Left ventricle myocardium inferior (tissue), 1 donor: ENCODE measurements around the gene KCND3. TPM values are rescaled to one million over a fixed set of nuclear protein-coding genes. Genes with fewer than 3 reads are reported as not detected.

Source experiments
- DNase-seq: peaks from one replicate; pipeline ENCODE4 v3.0.0-alpha.2; 2020
- H3K27ac ChIP-seq: fragments of 200-600 bp; replicated peaks from 2 replicates; pipeline ENCODE4 v1.8.0; 2021
- H3K27me3 ChIP-seq: fragments of 200-600 bp; 2 replicates; pipeline ENCODE4 v1.8.0; 2021; ENCODE audit warnings: low read depth
- H3K36me3 ChIP-seq: fragments of 200-600 bp; 2 replicates; pipeline ENCODE4 v1.8.0; 2021
- H3K4me1 ChIP-seq: fragments of 200-600 bp; 2 replicates; pipeline ENCODE4 v1.8.0; 2021
- H3K4me3 ChIP-seq: fragments of 200-600 bp; 2 replicates; pipeline ENCODE4 v1.8.0; 2021; ENCODE audit warnings: mild to moderate bottlenecking, moderate library complexity
- H3K9me3 ChIP-seq: fragments of 200-600 bp; replicated peaks from 2 replicates; pipeline ENCODE4 v1.8.0; 2021
- CTCF ChIP-seq: fragments of 200-600 bp; IDR thresholded peaks from 2 replicates; pipeline ENCODE4 v1.8.0; 2021; ENCODE audit warnings: antibody characterized with exemption, mild to moderate bottlenecking, borderline replicate concordance
- intact Hi-C: fragments of 100-400 bp; cut with micrococcal nuclease; formaldehyde crosslinking; loops from one replicate; pipeline ENCODE4 v1.11.0; 2022
- total RNA-seq: library from RNA; stranded (reverse); fragmentation: NEBNext Ultra II Directional; extraction: Animal tissue kit (Norgen Biotek cat#: 25700); gene quantifications from one replicate; pipeline ENCODE4 v1.2.1, GENCODE V29; 2021
- donor health status: DM: no; HTN: yes; CAD: no; lungs with severe emphysema.

The KCND3 gene
- total RNA-seq, 1 donor from 2014 or later, result 19.2 TPM

- intact Hi-C loops, result no loop called here
These were observed 147.1 kb downstream of the KCND3 start for GRCh38 chr1:111842411-111842810.

GRCh38 chr1:111841746-111842145 is 147.7 kb downstream of the KCND3 start:
- Histone ChIP-seq H3K9me3 (no peaks in the 10 kb centered on the region), H3K36me3 (no peaks in the 10 kb centered on the region), H3K4me3 (no peak overlapping the region), H3K27me3 (no peaks in the 10 kb centered on the region), H3K27ac (no peak overlapping the region), H3K4me1 (peaks cover 60% of the 10 kb centered on the region)
- intact Hi-C loops, result no loop called here
- no peak for DNase-seq
- no peak for TF ChIP-seq CTCF

More at GRCh38 chr1:111842411-111842810, 147.1 kb downstream of the KCND3 start:
- no peak for DNase-seq
- no peaks in the 10 kb centered on the region for H3K36me3 ChIP-seq
- peaks cover 60% of the 10 kb centered on the region for H3K4me1 ChIP-seq
- H3K27ac ChIP-seq, result no peak overlapping the region
- no peak overlapping the region for H3K4me3 ChIP-seq
- H3K27me3 ChIP-seq, result no peaks in the 10 kb centered on the region
- H3K9me3 ChIP-seq, result no peaks in the 10 kb centered on the region
- TF ChIP-seq CTCF, result no peak

- Histone ChIP-seq H3K36me3 (no peaks in the 10 kb centered on the region), H3K27ac (no peak overlapping the region), H3K4me3 (no peak overlapping the region), H3K4me1 (peaks cover 58% of the 10 kb centered on the region), H3K9me3 (no peaks in the 10 kb centered on the region), H3K27me3 (no peaks in the 10 kb centered on the region)
- intact Hi-C loops, result no loop called here
- no peak for TF ChIP-seq CTCF
- no peak for DNase-seq
These were observed 148.3 kb downstream of the KCND3 start for GRCh38 chr1:111841189-111841588.

GRCh38 chr1:111837393-111837792 is 152.1 kb downstream of the KCND3 start:
- Histone ChIP-seq H3K27me3 (no peaks in the 10 kb centered on the region), H3K9me3 (no peaks in the 10 kb centered on the region), H3K27ac (peak overlapping the region; percentile 60), H3K4me1 (peaks cover 23% of the 10 kb centered on the region), H3K36me3 (no peaks in the 10 kb centered on the region), H3K4me3 (no peak overlapping the region)
- intact Hi-C loops, result no loop called here
- no peak for DNase-seq
- TF ChIP-seq CTCF, result no peak

GRCh38 chr1:111836111-111836510 is 153.4 kb downstream of the KCND3 start:
- no peaks in the 10 kb centered on the region for H3K27me3 ChIP-seq
- no peaks in the 10 kb centered on the region for H3K9me3 ChIP-seq
- DNase-seq, result no peak
- no peak overlapping the region for H3K27ac ChIP-seq
- H3K4me1 ChIP-seq, result peaks cover 20% of the 10 kb centered on the region
- TF ChIP-seq CTCF, result no peak
- H3K36me3 ChIP-seq, result no peaks in the 10 kb centered on the region
- no peak overlapping the region for H3K4me3 ChIP-seq
- intact Hi-C loops, result no loop called here

GRCh38 chr1:111835514-111835913 is 154.0 kb downstream of the KCND3 start:
- H3K4me1 ChIP-seq, result peaks cover 20% of the 10 kb centered on the region
- H3K27ac ChIP-seq, result no peak overlapping the region
- no peak for TF ChIP-seq CTCF
- H3K27me3 ChIP-seq, result no peaks in the 10 kb centered on the region
- DNase-seq, result no peak
- no peaks in the 10 kb centered on the region for H3K36me3 ChIP-seq
- H3K9me3 ChIP-seq, result no peaks in the 10 kb centered on the region
- H3K4me3 ChIP-seq, result no peak overlapping the region
- intact Hi-C loops, result no loop called here
